Measurements from ENCODE around the gene MYO6. TPM values are rescaled to one million over a fixed set of nuclear protein-coding genes. Genes with fewer than 3 reads are reported as not detected.
"Not testable (repeated sequence)": the region's sequence is repeated elsewhere in the genome, so short reads cannot be mapped to it uniquely, and the experiment has no call there.

MYO6 gene
- total RNA-seq, 1 donor from 2014 or later, result 0.47 TPM

- intact Hi-C loops (cut with micrococcal nuclease), result no loop called here
These were observed 131.3 kb downstream of the MYO6 start for GRCh38 chr6:75880305-75880704.

GRCh38 chr6:75882734-75883133 lies 133.7 kb downstream of the MYO6 start:
- intact Hi-C loops (cut with micrococcal nuclease), result no loop called here

- intact Hi-C loops (cut with micrococcal nuclease), result no loop called here
These were observed 135.8 kb downstream of the MYO6 start for GRCh38 chr6:75884822-75885221.

- intact Hi-C loops (cut with micrococcal nuclease), result loop anchor here (5.0 kb wide), 1 partner anchor 1565 kb away; no protein-coding TSS in a partner anchor
These were observed 143.3 kb downstream of the MYO6 start for GRCh38 chr6:75892384-75892783.

- intact Hi-C loops (cut with micrococcal nuclease), result loop anchor here (5.0 kb wide), 1 partner anchor 1564 kb away; no protein-coding TSS in a partner anchor
These were observed 144.2 kb downstream of the MYO6 start for GRCh38 chr6:75893058-75893775.

- intact Hi-C loops (cut with micrococcal nuclease), result loop anchor here (5.0 kb wide), 1 partner anchor 1564 kb away; no protein-coding TSS in a partner anchor
These were observed 144.7 kb downstream of the MYO6 start for GRCh38 chr6:75893776-75894152.

GRCh38 chr6:75896526-75896925 lies 147.5 kb downstream of the MYO6 start:
- intact Hi-C loops (cut with micrococcal nuclease), result no loop called here

GRCh38 chr6:75900216-75900615 lies 151.2 kb downstream of the MYO6 start:
- intact Hi-C loops (cut with micrococcal nuclease), result not testable (repeated sequence)

GRCh38 chr6:75905129-75905528 lies 156.1 kb downstream of the MYO6 start:
- intact Hi-C loops (cut with micrococcal nuclease), result not testable (repeated sequence)

GRCh38 chr6:75906871-75907270 lies 157.8 kb downstream of the MYO6 start:
- intact Hi-C loops (cut with micrococcal nuclease), result no loop called here

GRCh38 chr6:75907444-75907843 lies 158.4 kb downstream of the MYO6 start:
- intact Hi-C loops (cut with micrococcal nuclease), result no loop called here

- intact Hi-C loops (cut with micrococcal nuclease), result no loop called here
These were observed 164.0 kb downstream of the MYO6 start for GRCh38 chr6:75913040-75913439.

- intact Hi-C loops (cut with micrococcal nuclease), result no loop called here
These were observed 173.2 kb downstream of the MYO6 start for GRCh38 chr6:75922226-75922625.

- intact Hi-C loops (cut with micrococcal nuclease), result no loop called here
These were observed 177.5 kb downstream of the MYO6 start for GRCh38 chr6:75926293-75927168.

- intact Hi-C loops (cut with micrococcal nuclease), result no loop called here
These were observed 182.1 kb downstream of the MYO6 start for GRCh38 chr6:75931011-75931680.

GRCh38 chr6:75932067-75932466 lies 183.0 kb downstream of the MYO6 start:
- intact Hi-C loops (cut with micrococcal nuclease), result no loop called here

GRCh38 chr6:75933387-75933975 lies 184.4 kb downstream of the MYO6 start:
- intact Hi-C loops (cut with micrococcal nuclease), result no loop called here

- intact Hi-C loops (cut with micrococcal nuclease), result loop anchor here (5.0 kb wide), 1 partner anchor 927 kb away; no protein-coding TSS in a partner anchor
These were observed 185.8 kb downstream of the MYO6 start for GRCh38 chr6:75934643-75935472.

GRCh38 chr6:75935473-75935793 lies 186.4 kb downstream of the MYO6 start:
- intact Hi-C loops (cut with micrococcal nuclease), result loop anchor here (5.0 kb wide), 1 partner anchor 927 kb away; no protein-coding TSS in a partner anchor

- intact Hi-C loops (cut with micrococcal nuclease), result loop anchor here (5.0 kb wide), 1 partner anchor 926 kb away; no protein-coding TSS in a partner anchor
These were observed 187.6 kb downstream of the MYO6 start for GRCh38 chr6:75936682-75937081.
